IMR-90 (cell line): ENCODE data around the gene DNPH1. TPM values are rescaled to one million over a fixed set of nuclear protein-coding genes. Genes with fewer than 3 reads are reported as not detected.
A peak's percentile ranks its signal among the peaks of the same experiment; 100 is the strongest.

Experiments used
- ATAC-seq: fragments of 200-7000 bp; cut with Tn5 transposase; 2 replicates; pipeline ENCODE4 v1.9.1; 2020; ENCODE audit warnings: low read depth, mild to moderate bottlenecking, moderate library complexity
- BruUV-seq: library from RNA; stranded (reverse); fragments of 400-500 nt; replicated peaks from 2 replicates; lab custom pipeline; 2021; lab: Mats Ljungman, UMichigan
- CTCF ChIA-PET: fragments of 300-600 bp; formaldehyde crosslinking; extraction: SDS; loops from one replicate; lab custom pipeline; 2021; ENCODE audit warnings: antibody characterized with exemption; lab: Yijun Ruan, JAX
- POLR2A ChIA-PET: fragments of 300-600 bp; sonication (Branson Sonifier 250); formaldehyde crosslinking; loops from one replicate; lab custom pipeline; 2022; ENCODE audit warnings: antibody characterized with exemption; ENCODE audit not compliant: unreplicated experiment; lab: Charles Lee
- DNase-seq: peaks from one replicate; pipeline ENCODE4 v3.0.0; 2013
- H2AFZ ChIP-seq: replicated peaks from 2 replicates; pipeline ENCODE3; 2013; ENCODE audit warnings: low read length, mild to moderate bottlenecking; ENCODE audit not compliant: poor library complexity
- H2AK5ac ChIP-seq: 2 replicates; pipeline ENCODE4 v1.6.1; 2013; ENCODE audit warnings: low read depth, low read length, inconsistent platforms
- H2AK9ac ChIP-seq: replicated peaks from 2 replicates; pipeline ENCODE3; 2013; ENCODE audit warnings: mild to moderate bottlenecking, low read depth, low read length, moderate library complexity; ENCODE audit not compliant: poor library complexity
- H2BK120ac ChIP-seq: 2 replicates; pipeline ENCODE4 v1.6.1; 2013; ENCODE audit warnings: low read depth, low read length, inconsistent platforms
- H2BK15ac ChIP-seq: 3 replicates; pipeline ENCODE4 v1.6.1; 2013; ENCODE audit warnings: low read depth, low read length, inconsistent platforms
- H2BK20ac ChIP-seq: 2 replicates; pipeline ENCODE4 v1.6.1; 2013; ENCODE audit warnings: low read depth, mild to moderate bottlenecking, inconsistent platforms, low read length, moderate library complexity
- H2BK5ac ChIP-seq: 2 replicates; pipeline ENCODE4 v1.6.1; 2013; ENCODE audit warnings: mild to moderate bottlenecking, low read depth, low read length, inconsistent platforms; ENCODE audit not compliant: poor library complexity, severe bottlenecking
- H3K14ac ChIP-seq: replicated peaks from 2 replicates; pipeline ENCODE4 v1.6.1; 2013; ENCODE audit warnings: low read depth, low read length, inconsistent platforms
- H3K18ac ChIP-seq: 2 replicates; pipeline ENCODE4 v1.6.1; 2013; ENCODE audit warnings: low read depth, low read length, control low read depth
- H3K23ac ChIP-seq: 2 replicates; pipeline ENCODE4 v1.6.1; 2013; ENCODE audit warnings: low read depth, low read length, inconsistent platforms
- H3K27ac ChIP-seq: 2 replicates; pipeline ENCODE4 v1.5.1; 2013; ENCODE audit warnings: mild to moderate bottlenecking, control low read depth, low read length; ENCODE audit not compliant: insufficient read depth
- H3K27me3 ChIP-seq: 2 replicates; pipeline ENCODE4 v1.6.1; 2013; ENCODE audit warnings: low read length; ENCODE audit not compliant: control insufficient read depth, insufficient read depth
- H3K36me3 ChIP-seq: 2 replicates; pipeline ENCODE4 v1.6.1; 2013; ENCODE audit warnings: low read length, mixed read lengths; ENCODE audit not compliant: control insufficient read depth, insufficient read depth
- H3K4ac ChIP-seq: 2 replicates; pipeline ENCODE4 v1.6.1; 2013; ENCODE audit warnings: low read depth, low read length, inconsistent platforms
- H3K4me1 ChIP-seq: 2 replicates; pipeline ENCODE4 v1.6.1; 2013; ENCODE audit warnings: low read length, mixed read lengths; ENCODE audit not compliant: control insufficient read depth, insufficient read depth
- H3K4me2 ChIP-seq: 2 replicates; pipeline ENCODE4 v1.6.1; 2013; ENCODE audit warnings: low read depth, mild to moderate bottlenecking, control low read depth, low read length, moderate library complexity
- H3K4me3 ChIP-seq: 2 replicates; pipeline ENCODE4 v1.5.1; 2013; ENCODE audit warnings: low read depth, mild to moderate bottlenecking, control low read depth, low read length, moderate library complexity; ENCODE audit not compliant: insufficient read depth
- H3K56ac ChIP-seq: 2 replicates; pipeline ENCODE4 v1.6.1; 2013; ENCODE audit warnings: low read length, inconsistent platforms; ENCODE audit not compliant: insufficient read depth; ENCODE audit errors: extremely low read depth
- H3K79me1 ChIP-seq, 2 experiments: 2 replicates each; pipeline ENCODE4 v1.6.1; 2013; ENCODE audit warnings: low read length in 2 of 2, inconsistent platforms in 1 of 2, low read depth in 1 of 2
- H3K9ac ChIP-seq: 2 replicates; pipeline ENCODE4 v1.6.1; 2013; ENCODE audit warnings: low read depth, low read length, control low read depth
- H3K9me1 ChIP-seq: 2 replicates; pipeline ENCODE4 v1.6.1; 2013; ENCODE audit warnings: low read length, inconsistent platforms; ENCODE audit not compliant: insufficient read depth
- H3K9me3 ChIP-seq: 2 replicates; pipeline ENCODE4 v1.6.1; 2013; ENCODE audit warnings: low read length; ENCODE audit not compliant: control insufficient read depth, insufficient read depth
- H4K20me1 ChIP-seq: 2 replicates; pipeline ENCODE4 v1.6.1; 2013; ENCODE audit warnings: low read length, inconsistent platforms; ENCODE audit not compliant: insufficient read depth
- H4K5ac ChIP-seq: 2 replicates; pipeline ENCODE4 v1.6.1; 2013; ENCODE audit warnings: mild to moderate bottlenecking, low read depth, low read length, control low read depth
- H4K8ac ChIP-seq, 2 experiments: 2 replicates each; pipeline ENCODE4 v1.6.1; 2013; ENCODE audit warnings: low read depth in 2 of 2, low read length in 2 of 2, control low read depth in 1 of 2, inconsistent platforms in 1 of 2
- H4K91ac ChIP-seq: 2 replicates; pipeline ENCODE4 v1.6.1; 2013; ENCODE audit warnings: low read depth, low read length, inconsistent platforms; ENCODE audit not compliant: insufficient read depth
- BHLHE40 ChIP-seq: fragments of 150-350 bp; IDR thresholded peaks from 2 replicates; pipeline ENCODE4 v1.6.1; 2016; ENCODE audit warnings: mild to moderate bottlenecking, low read depth, low read length
- CEBPB ChIP-seq: IDR thresholded peaks from 2 replicates; pipeline ENCODE4 v1.6.1; 2012; ENCODE audit warnings: low read depth, low read length, improper control_type of control experiment
- CHD1 ChIP-seq: IDR thresholded peaks from 2 replicates; pipeline ENCODE4 v1.6.1; 2012; ENCODE audit warnings: low read depth, low read length, improper control_type of control experiment
- FOS ChIP-seq: fragments of 150-350 bp; IDR thresholded peaks from 2 replicates; pipeline ENCODE4 v1.6.1; 2016; ENCODE audit warnings: low read depth, low read length
- MAFK ChIP-seq: IDR thresholded peaks from 2 replicates; pipeline ENCODE4 v1.6.1; 2012; ENCODE audit warnings: low read depth, low read length, improper control_type of control experiment
- MAZ ChIP-seq: IDR thresholded peaks from 2 replicates; pipeline ENCODE4 v1.6.1; 2012; ENCODE audit warnings: low read depth, mild to moderate bottlenecking, low read length, improper control_type of control experiment, moderate library complexity, borderline replicate concordance
- MXI1 ChIP-seq: IDR thresholded peaks from 2 replicates; pipeline ENCODE4 v1.6.1; 2012; ENCODE audit warnings: low read depth, mild to moderate bottlenecking, low read length, moderate library complexity, borderline replicate concordance
- NFE2L2 ChIP-seq: fragments of 150-350 bp; IDR thresholded peaks from 2 replicates; pipeline ENCODE4 v1.6.1; 2016; ENCODE audit warnings: low read depth, mild to moderate bottlenecking, low read length
- POLR2A ChIP-seq: IDR thresholded peaks from 2 replicates; pipeline ENCODE4 v1.6.1; 2012; ENCODE audit warnings: mild to moderate bottlenecking, low read depth, low read length
- RAD21 ChIP-seq: IDR thresholded peaks from 2 replicates; pipeline ENCODE4 v1.6.1; 2012; ENCODE audit warnings: low read length, improper control_type of control experiment
- RCOR1 ChIP-seq: IDR thresholded peaks from 2 replicates; pipeline ENCODE4 v1.6.1; 2012; ENCODE audit warnings: mild to moderate bottlenecking, low read length, improper control_type of control experiment; ENCODE audit not compliant: insufficient replicate concordance
- RFX5 ChIP-seq: IDR thresholded peaks from 2 replicates; pipeline ENCODE4 v1.8.0; 2012; ENCODE audit warnings: low read depth, mild to moderate bottlenecking, low read length, moderate library complexity
- SMC3 ChIP-seq: fragments of 150-350 bp; IDR thresholded peaks from 2 replicates; pipeline ENCODE4 v1.6.1; 2016; ENCODE audit warnings: low read depth, mild to moderate bottlenecking, antibody characterized with exemption, low read length, moderate library complexity
- WGBS, 2 experiments: methylation state at CpG; one replicate each; pipeline versions ENCODE4 v1.1.5 to v1.1.7; 2013; ENCODE audit warnings: missing lambda C conversion rate in 2 of 2; ENCODE audit not compliant: insufficient read length in 1 of 2; ENCODE audit errors: extremely low coverage in 2 of 2; 5-methylcytosine and 5-hydroxymethylcytosine counted together
- dilution Hi-C: fragments of 300-500 bp; cut with HindIII; formaldehyde crosslinking; loops from one replicate; pipeline ENCODE4 v1.14.3; 2018; ENCODE audit warnings: low sequenced_read_pairs; ENCODE audit not compliant: unreplicated experiment
- in situ Hi-C: fragments of 300-500 bp; cut with MboI; formaldehyde crosslinking; loops from 3 replicates; pipeline ENCODE4 v1.14.3; 2019; ENCODE audit warnings: low sequenced_read_pairs, inconsistent platforms, mixed read lengths
- intact Hi-C: fragments of 100-400 bp; cut with micrococcal nuclease; formaldehyde crosslinking; loops from 2 replicates; pipeline ENCODE4 v1.10.0; 2022
- polyA plus RNA-seq, 3 experiments: library from polyadenylated mRNA; depleted of rRNA; stranded (reverse); fragments of >200 nt; gene quantifications; 2 replicates each; pipeline ENCODE4 v1.2.3, GENCODE V29; 2012; ENCODE audit warnings: low replicate concordance in 1 of 3
- total RNA-seq: library from RNA; depleted of rRNA; stranded (reverse); fragments of >200 nt; gene quantifications from 2 replicates; pipeline ENCODE4 v1.2.3, GENCODE V29; 2012
- TF ChIP-seq, protein P1 (sequence below): fragments of 150-350 bp; IDR thresholded peaks from 2 replicates; pipeline ENCODE4 v1.6.1; 2017; ENCODE audit warnings: mild to moderate bottlenecking, antibody characterized with exemption, low read length, low read depth
- TF ChIP-seq, protein P2 (sequence below): conservative IDR thresholded peaks from 2 replicates; pipeline ENCODE4 v1.5.1; 2012; ENCODE audit warnings: mild to moderate bottlenecking, low read depth, low read length, improper control_type of control experiment
- TF ChIP-seq, protein P3 (sequence below): fragments of 150-350 bp; IDR thresholded peaks from 2 replicates; pipeline ENCODE4 v1.6.1; 2016; ENCODE audit warnings: low read depth, mild to moderate bottlenecking, low read length, moderate library complexity, borderline replicate concordance

The DNPH1 gene
- total and polyA plus RNA-seq, 2 of the 4 experiments (the other 2 are of a cell fraction) = 19.0 to 47.8 TPM

DNA sequence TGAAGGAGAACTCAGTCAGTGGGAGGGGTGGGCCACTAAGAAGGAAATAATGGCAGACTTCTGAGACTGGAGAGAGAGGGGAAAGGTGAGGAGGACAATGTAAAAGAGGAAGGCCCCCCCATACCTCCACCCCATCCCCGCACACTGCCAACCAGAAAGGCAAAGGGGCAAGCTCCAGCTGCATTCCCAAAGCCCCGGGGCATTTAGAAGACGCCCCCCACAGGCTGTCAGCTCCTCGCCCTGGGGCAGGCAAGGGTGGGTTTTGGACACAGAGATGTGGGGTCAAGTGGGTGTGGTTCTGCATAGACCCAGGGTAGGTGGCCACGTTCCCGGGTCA lies 48.0 kb upstream of the DNPH1 start:
- no CpG with 5 or more reads among the region's 6 CpGs for WGBS, 2 experiments
- Histone ChIP-seq H2BK20ac (no peak overlapping the region), H3K4me3 (no peak overlapping the region), H3K9me1 (peaks cover 6% of the 10 kb centered on the region; the same call in 1 of the 2 replicates), H3K9me3 (no peaks in the 10 kb centered on the region), H4K20me1 (no peaks in the 10 kb centered on the region), H3K23ac (no peak overlapping the region), H2AK9ac (peak overlapping the region; percentile 66), H3K9ac (no peak overlapping the region), H3K14ac (no peak overlapping the region), H4K8ac (no peak overlapping the region), H2AFZ (peak overlapping the region; percentile 23), H2BK5ac (no peak overlapping the region), H2AK5ac (no peak overlapping the region), H4K91ac (no peak overlapping the region), H3K4ac (no peak overlapping the region), H3K27me3 (peaks cover 42% of the 10 kb centered on the region), H2BK15ac (no peak overlapping the region), H3K79me1 (no peaks in the 10 kb centered on the region), H4K5ac (no peak overlapping the region), H3K4me1 (peaks cover 10% of the 10 kb centered on the region), H3K18ac (no peak overlapping the region), H3K36me3 (no peaks in the 10 kb centered on the region), H3K4me2 (no peak overlapping the region), H3K27ac (no peak overlapping the region), H3K56ac (no peak overlapping the region), H2BK120ac (no peak overlapping the region)
- no peak for TF ChIP-seq RAD21
- TF ChIP-seq POLR2A = no peak
- no peak for TF ChIP-seq NFE2L2
- TF ChIP-seq, protein P1, sequence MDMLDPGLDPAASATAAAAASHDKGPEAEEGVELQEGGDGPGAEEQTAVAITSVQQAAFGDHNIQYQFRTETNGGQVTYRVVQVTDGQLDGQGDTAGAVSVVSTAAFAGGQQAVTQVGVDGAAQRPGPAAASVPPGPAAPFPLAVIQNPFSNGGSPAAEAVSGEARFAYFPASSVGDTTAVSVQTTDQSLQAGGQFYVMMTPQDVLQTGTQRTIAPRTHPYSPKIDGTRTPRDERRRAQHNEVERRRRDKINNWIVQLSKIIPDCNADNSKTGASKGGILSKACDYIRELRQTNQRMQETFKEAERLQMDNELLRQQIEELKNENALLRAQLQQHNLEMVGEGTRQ = no peak
- TF ChIP-seq SMC3 = no peak
- no peak for TF ChIP-seq FOS
- no peak for TF ChIP-seq MAFK
- TF ChIP-seq, protein P2, sequence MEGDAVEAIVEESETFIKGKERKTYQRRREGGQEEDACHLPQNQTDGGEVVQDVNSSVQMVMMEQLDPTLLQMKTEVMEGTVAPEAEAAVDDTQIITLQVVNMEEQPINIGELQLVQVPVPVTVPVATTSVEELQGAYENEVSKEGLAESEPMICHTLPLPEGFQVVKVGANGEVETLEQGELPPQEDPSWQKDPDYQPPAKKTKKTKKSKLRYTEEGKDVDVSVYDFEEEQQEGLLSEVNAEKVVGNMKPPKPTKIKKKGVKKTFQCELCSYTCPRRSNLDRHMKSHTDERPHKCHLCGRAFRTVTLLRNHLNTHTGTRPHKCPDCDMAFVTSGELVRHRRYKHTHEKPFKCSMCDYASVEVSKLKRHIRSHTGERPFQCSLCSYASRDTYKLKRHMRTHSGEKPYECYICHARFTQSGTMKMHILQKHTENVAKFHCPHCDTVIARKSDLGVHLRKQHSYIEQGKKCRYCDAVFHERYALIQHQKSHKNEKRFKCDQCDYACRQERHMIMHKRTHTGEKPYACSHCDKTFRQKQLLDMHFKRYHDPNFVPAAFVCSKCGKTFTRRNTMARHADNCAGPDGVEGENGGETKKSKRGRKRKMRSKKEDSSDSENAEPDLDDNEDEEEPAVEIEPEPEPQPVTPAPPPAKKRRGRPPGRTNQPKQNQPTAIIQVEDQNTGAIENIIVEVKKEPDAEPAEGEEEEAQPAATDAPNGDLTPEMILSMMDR = no peak
- TF ChIP-seq RFX5 = no peak
- no peak for TF ChIP-seq CEBPB
- no peak for TF ChIP-seq MXI1
- TF ChIP-seq BHLHE40 = no peak
- no peak for TF ChIP-seq RCOR1
- no peak for TF ChIP-seq MAZ
- TF ChIP-seq, protein P3, sequence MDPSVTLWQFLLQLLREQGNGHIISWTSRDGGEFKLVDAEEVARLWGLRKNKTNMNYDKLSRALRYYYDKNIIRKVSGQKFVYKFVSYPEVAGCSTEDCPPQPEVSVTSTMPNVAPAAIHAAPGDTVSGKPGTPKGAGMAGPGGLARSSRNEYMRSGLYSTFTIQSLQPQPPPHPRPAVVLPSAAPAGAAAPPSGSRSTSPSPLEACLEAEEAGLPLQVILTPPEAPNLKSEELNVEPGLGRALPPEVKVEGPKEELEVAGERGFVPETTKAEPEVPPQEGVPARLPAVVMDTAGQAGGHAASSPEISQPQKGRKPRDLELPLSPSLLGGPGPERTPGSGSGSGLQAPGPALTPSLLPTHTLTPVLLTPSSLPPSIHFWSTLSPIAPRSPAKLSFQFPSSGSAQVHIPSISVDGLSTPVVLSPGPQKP = no peak
- no peak for TF ChIP-seq CHD1
- in situ Hi-C loops (no loop called here), dilution Hi-C loops (no loop called here), intact Hi-C loops (no loop called here)
- BruUV-seq = no TSS peak
- no peak for DNase-seq
- no peak for ATAC-seq
- ChIA-PET CTCF (no interaction called here), POLR2A (no interaction called here)
